GM18511 (cell line): Measurements from ENCODE around the gene ADTRP.

ENCODE experiments used
- ATAC-seq: cut with Tn5 transposase; IDR thresholded peaks from one replicate; pipeline ENCODE4 v1.9.1; 2021; ENCODE audit warnings: mild to moderate bottlenecking, moderate library complexity; ENCODE audit not compliant: unreplicated experiment

ADTRP gene

DNA sequence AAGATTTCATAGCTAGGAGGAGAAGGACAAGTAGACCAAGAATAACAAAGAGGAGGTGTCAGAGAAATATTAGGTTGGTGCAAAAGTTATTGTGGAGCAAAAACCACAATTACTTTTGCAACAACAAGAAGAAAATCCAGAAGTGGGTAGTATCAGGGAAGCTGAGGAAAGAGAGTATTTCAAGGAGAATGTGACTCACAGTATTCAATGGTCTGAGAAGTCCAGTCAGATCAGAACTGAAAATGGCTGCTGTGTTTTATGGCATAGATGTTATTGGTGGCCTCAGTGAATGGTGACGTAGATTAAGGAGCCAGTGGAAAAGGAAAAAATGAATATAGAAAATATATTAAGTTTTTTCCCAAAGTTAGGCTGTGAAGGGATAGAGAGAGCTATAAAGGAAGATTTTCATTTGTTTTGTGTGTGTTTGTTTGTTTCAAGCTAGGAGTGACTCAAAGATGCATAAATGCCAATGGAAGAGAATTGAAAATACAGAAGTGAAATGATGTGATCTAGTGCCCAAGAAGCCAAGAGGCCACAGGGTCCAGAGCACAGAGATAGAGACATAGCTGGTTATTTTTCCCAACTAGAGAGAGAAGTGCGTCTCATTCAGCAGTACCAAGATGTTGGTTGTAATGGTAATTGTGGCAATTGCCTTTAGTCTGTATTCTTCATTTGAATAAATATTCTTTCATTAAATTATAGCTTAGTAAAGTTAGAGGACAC, 112.8 kb downstream of the ADTRP start:
- no peak for ATAC-seq
